Mucosa of rectum (tissue), 2 donors: ENCODE results near the gene CACNA1G.
A peak's percentile ranks its signal among the peaks of the same experiment; 100 is the strongest.

ENCODE experiments used
- H3K27ac ChIP-seq, 2 donors: one replicate each; pipeline ENCODE4 v1.7.0; 2013; ENCODE audit warnings: inconsistent platforms in 2 of 2, low read depth in 2 of 2, low read length in 2 of 2
- H3K27me3 ChIP-seq, 2 donors: one replicate each; pipeline ENCODE4 v1.7.0; 2013; ENCODE audit warnings: low read length in 2 of 2; ENCODE audit not compliant: control insufficient read depth in 2 of 2, insufficient read depth in 2 of 2
- H3K36me3 ChIP-seq, 2 donors: one replicate each; pipeline ENCODE4 v1.7.0; 2013; ENCODE audit warnings: low read length in 2 of 2; ENCODE audit not compliant: control insufficient read depth in 2 of 2, insufficient read depth in 2 of 2
- H3K4me1 ChIP-seq, 2 donors: one replicate each; pipeline ENCODE4 v1.7.0; 2013; ENCODE audit warnings: low read length in 2 of 2, mild to moderate bottlenecking in 1 of 2; ENCODE audit not compliant: control insufficient read depth in 2 of 2, insufficient read depth in 2 of 2
- H3K4me3 ChIP-seq, 2 donors: one replicate each; pipeline ENCODE4 v1.7.0; 2013; ENCODE audit warnings: low read length in 2 of 2
- H3K9ac ChIP-seq, 2 donors: one replicate each; pipeline ENCODE4 v1.7.0; 2013; ENCODE audit warnings: low read length in 2 of 2, low read depth in 1 of 2, mild to moderate bottlenecking in 1 of 2
- H3K9me3 ChIP-seq, 2 donors: one replicate each; pipeline ENCODE4 v1.7.0; 2013; ENCODE audit warnings: low read length in 2 of 2; ENCODE audit not compliant: control insufficient read depth in 2 of 2
- donor health status: healthy.
- donor health status: Normal muscosa, but diverticular disease.

Gene CACNA1G

GRCh38 chr17:50557630-50558029 lies 2.9 kb upstream of the CACNA1G start:
- Histone ChIP-seq H3K9me3 (no peaks in the 10 kb centered on the region), H3K36me3 (peaks cover 4 to 12% of the 10 kb centered on the region in 2 donors), H3K4me1 (peaks cover 16 to 19% of the 10 kb centered on the region in 2 donors), H3K27ac (no peak overlapping the region), H3K9ac (no peak overlapping the region), H3K4me3 (no peak overlapping the region), H3K27me3 (peaks cover 25 to 30% of the 10 kb centered on the region in 2 donors)

- H3K27me3 ChIP-seq, result peaks cover 28 to 33% of the 10 kb centered on the region in 2 donors
- no peaks in the 10 kb centered on the region for H3K9me3 ChIP-seq
- peaks cover 4 to 12% of the 10 kb centered on the region in 2 donors for H3K36me3 ChIP-seq
- H3K4me3 ChIP-seq, result no peak overlapping the region
- H3K9ac ChIP-seq, result no peak overlapping the region
- peaks cover 16 to 19% of the 10 kb centered on the region in 2 donors for H3K4me1 ChIP-seq
- H3K27ac ChIP-seq, result no peak overlapping the region
Measured at GRCh38 chr17:50558091-50558490, 2.4 kb upstream of the CACNA1G start.

- no peak overlapping the region for H3K27ac ChIP-seq
- peaks cover 16 to 19% of the 10 kb centered on the region in 2 donors for H3K4me1 ChIP-seq
- H3K27me3 ChIP-seq, result peaks cover 30 to 38% of the 10 kb centered on the region in 2 donors
Measured at GRCh38 chr17:50558581-50558940, 2.0 kb upstream of the CACNA1G start.

GRCh38 chr17:50558941-50559614 lies 1.4 kb upstream of the CACNA1G start:
- H3K27me3 ChIP-seq, result peaks cover 35 to 43% of the 10 kb centered on the region in 2 donors
- no peak overlapping the region for H3K4me3 ChIP-seq
- no peaks in the 10 kb centered on the region for H3K9me3 ChIP-seq
- H3K36me3 ChIP-seq, result peaks cover 4 to 12% of the 10 kb centered on the region in 2 donors
- peaks cover 16 to 19% of the 10 kb centered on the region in 2 donors for H3K4me1 ChIP-seq
- H3K9ac ChIP-seq, result no peak overlapping the region
- no peak overlapping the region for H3K27ac ChIP-seq

More at GRCh38 chr17:50558581-50558940, 2.0 kb upstream of the CACNA1G start:
- Histone ChIP-seq H3K9ac (no peak overlapping the region), H3K9me3 (no peaks in the 10 kb centered on the region), H3K4me3 (no peak overlapping the region), H3K36me3 (peaks cover 4 to 12% of the 10 kb centered on the region in 2 donors)

- Histone ChIP-seq H3K4me3 (peak overlapping the region; percentile 55 to 68), H3K9me3 (no peaks in the 10 kb centered on the region), H3K36me3 (peaks cover 4 to 9% of the 10 kb centered on the region in 2 donors), H3K9ac (no peak overlapping the region), H3K4me1 (peaks cover 16 to 19% of the 10 kb centered on the region in 2 donors), H3K27me3 (peaks cover 39 to 48% of the 10 kb centered on the region in 2 donors), H3K27ac (no peak overlapping the region)
Measured at GRCh38 chr17:50559674-50560184, 786 bp upstream of the CACNA1G start.

GRCh38 chr17:50560931-50561745 lies 623 bp downstream of the CACNA1G start:
- Histone ChIP-seq H3K4me1 (peaks cover 16 to 19% of the 10 kb centered on the region in 2 donors), H3K36me3 (no peaks in the 10 kb centered on the region), H3K4me3 (peak overlapping the region in 1 of 2 donors; percentile 33), H3K27me3 (peaks cover 48 to 54% of the 10 kb centered on the region in 2 donors), H3K27ac (no peak overlapping the region), H3K9me3 (no peaks in the 10 kb centered on the region), H3K9ac (no peak overlapping the region)

GRCh38 chr17:50561746-50562141 lies 1.2 kb downstream of the CACNA1G start:
- H3K36me3 ChIP-seq, result no peaks in the 10 kb centered on the region
- H3K4me1 ChIP-seq, result peaks cover 16 to 19% of the 10 kb centered on the region in 2 donors
- no peak overlapping the region for H3K4me3 ChIP-seq
- no peaks in the 10 kb centered on the region for H3K9me3 ChIP-seq
- no peak overlapping the region for H3K9ac ChIP-seq
- no peak overlapping the region for H3K27ac ChIP-seq
- peaks cover 54 to 55% of the 10 kb centered on the region in 2 donors for H3K27me3 ChIP-seq

GRCh38 chr17:50562242-50563091 lies 2.0 kb downstream of the CACNA1G start:
- no peak overlapping the region for H3K4me3 ChIP-seq
- peaks cover 16 to 19% of the 10 kb centered on the region in 2 donors for H3K4me1 ChIP-seq
- no peak overlapping the region for H3K27ac ChIP-seq
- H3K9ac ChIP-seq, result no peak overlapping the region
- no peaks in the 10 kb centered on the region for H3K36me3 ChIP-seq
- H3K9me3 ChIP-seq, result no peaks in the 10 kb centered on the region
- peaks cover 55 to 56% of the 10 kb centered on the region in 2 donors for H3K27me3 ChIP-seq

- peaks cover 55 to 57% of the 10 kb centered on the region in 2 donors for H3K27me3 ChIP-seq
- peaks cover 16 to 19% of the 10 kb centered on the region in 2 donors for H3K4me1 ChIP-seq
- H3K4me3 ChIP-seq, result no peak overlapping the region
- H3K36me3 ChIP-seq, result no peaks in the 10 kb centered on the region
- no peak overlapping the region for H3K9ac ChIP-seq
- H3K27ac ChIP-seq, result no peak overlapping the region
- H3K9me3 ChIP-seq, result no peaks in the 10 kb centered on the region
Measured at GRCh38 chr17:50563092-50563511, 2.6 kb downstream of the CACNA1G start.
